HG02884 (cell line): ENCODE results near the gene MANSC1.
"Not testable (repeated sequence)": the region's sequence is repeated elsewhere in the genome, so short reads cannot be mapped to it uniquely, and the experiment has no call there.

Experiments
- ATAC-seq: cut with Tn5 transposase; IDR thresholded peaks from one replicate; pipeline ENCODE4 v1.9.1; 2021; ENCODE audit warnings: mild to moderate bottlenecking, moderate library complexity; ENCODE audit not compliant: unreplicated experiment

Gene MANSC1

DNA sequence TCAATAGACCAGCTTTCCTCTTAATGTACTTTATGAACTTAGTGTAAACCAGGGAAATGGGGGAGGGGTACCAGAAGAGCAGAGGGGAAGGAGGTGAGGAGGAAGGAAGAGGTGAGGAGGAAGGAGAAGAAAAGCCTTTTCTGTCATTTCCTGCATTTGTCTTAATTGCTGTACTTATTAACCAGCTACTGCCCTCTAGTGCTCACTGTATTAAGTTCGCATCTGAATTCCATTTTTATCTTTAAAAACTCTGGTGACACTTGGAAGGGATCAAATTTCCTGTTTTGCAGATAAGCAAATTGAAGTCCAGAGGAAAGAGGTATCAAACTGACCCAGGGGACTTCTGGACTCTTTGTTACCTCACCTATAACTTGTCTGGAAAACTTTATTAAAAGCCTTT lies 22.2 kb downstream of the MANSC1 start:
- no peak for ATAC-seq

DNA sequence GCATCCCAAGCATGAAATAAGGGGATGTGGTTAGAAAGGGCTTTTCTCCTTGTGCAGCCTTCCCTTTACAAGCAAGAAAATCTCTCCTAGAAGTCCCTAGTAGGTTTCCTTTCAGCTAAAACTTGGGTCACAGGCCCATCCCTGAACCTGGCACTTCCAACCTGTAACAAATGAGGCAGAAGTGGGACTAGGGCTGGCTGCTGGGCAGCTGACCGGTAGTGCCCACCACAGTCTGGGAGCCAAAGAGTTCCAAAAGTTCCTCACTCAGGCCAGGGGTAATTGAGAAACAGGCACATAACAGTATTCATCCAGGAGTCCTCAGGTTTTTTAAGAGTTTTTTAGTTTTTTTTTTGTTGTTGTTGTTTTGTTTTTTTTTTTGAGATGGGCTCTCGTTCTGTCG lies 23.8 kb downstream of the MANSC1 start:
- no peak for ATAC-seq

DNA sequence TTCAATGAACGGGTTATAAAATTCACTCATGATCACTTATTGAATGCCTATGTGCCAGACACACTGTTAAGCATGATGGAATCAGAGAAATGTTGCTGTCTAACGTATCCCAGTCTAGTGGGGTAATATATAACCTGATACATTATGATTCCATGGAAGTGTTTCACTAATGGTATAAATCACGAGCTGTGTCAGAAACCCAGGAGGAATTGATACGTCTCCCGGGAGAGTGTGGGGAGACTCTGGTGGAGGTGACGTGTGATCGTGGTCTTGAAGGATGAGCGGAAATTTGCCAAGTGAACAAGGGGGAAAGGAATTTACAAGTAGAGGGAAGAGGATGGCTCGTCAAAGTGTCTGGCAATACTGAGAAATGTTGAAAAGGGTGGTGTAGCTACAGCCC lies 26.5 kb downstream of the MANSC1 start:
- no peak for ATAC-seq

DNA sequence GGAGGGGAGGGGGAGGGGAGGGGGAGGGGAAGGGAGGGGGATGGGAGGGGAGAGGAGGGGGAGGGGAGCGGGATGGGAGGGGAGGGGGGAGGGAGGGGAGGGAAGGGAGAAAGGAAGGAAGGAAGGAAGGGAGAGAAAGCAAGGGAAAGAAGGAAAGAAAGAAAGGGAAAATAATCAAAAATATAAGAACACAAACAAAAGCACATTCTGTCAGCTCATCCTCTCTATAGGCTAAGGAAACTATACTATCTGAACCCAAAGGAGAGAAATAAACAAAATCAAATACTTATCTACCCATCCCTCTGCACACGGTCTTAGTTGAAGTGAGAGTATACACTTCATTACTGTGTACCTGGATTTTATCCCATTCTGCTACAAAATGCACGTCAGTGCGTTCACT lies 26.9 kb downstream of the MANSC1 start:
- ATAC-seq, result no peak

DNA sequence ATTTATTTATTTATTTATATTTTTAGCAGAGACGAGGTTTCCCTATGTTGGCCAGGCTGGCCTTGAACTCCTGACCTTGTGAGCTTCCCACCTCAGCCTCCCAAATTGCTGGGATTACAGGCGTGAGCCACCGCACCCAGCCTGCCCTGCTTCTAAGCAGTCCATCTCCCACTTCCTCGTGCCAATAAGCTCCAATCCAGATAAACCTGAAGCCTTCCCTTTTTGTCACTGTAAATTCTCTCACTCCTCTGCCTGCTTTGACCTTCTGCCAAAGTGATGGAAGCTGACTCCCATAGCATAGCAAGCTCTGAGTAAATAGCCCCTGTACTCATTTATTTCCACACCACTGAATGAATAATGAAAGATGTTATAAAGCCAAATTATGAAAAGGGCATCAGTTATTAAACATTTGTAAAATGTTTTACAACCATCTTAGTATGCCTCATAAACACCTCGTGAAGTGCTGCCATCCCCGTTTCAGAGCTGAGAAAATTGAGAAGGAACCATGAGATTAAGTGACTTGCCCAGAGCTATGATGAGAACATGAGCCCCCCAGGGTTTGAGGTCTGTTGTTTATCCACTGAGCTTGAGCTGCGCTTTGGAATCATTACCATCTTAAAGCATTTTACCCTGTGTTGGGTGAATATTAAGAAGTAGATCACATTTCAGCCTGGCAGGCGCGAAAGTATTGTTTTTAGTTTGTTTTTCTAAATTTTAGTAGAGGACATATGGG lies 30.4 kb downstream of the MANSC1 start:
- ATAC-seq, result no peak

DNA sequence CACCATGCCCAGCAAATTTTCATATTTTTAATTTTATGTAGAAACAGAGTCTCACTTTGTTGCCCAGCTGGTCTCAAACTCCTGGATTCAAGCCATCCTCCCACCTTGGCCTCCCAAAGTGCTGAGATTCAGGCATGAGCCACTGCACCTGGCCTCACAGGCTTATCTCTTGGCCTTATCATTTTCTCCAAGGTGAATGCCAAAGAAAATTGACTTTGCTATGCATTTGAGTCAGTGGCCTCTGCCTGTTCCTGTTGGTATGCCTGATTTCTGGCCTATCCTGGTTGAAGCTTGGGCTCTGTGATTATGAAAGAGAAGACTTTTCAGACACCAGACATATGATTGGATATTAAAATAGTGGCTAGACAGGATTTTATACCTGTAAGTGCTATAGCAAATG lies 34.2 kb downstream of the MANSC1 start:
- no peak for ATAC-seq

DNA sequence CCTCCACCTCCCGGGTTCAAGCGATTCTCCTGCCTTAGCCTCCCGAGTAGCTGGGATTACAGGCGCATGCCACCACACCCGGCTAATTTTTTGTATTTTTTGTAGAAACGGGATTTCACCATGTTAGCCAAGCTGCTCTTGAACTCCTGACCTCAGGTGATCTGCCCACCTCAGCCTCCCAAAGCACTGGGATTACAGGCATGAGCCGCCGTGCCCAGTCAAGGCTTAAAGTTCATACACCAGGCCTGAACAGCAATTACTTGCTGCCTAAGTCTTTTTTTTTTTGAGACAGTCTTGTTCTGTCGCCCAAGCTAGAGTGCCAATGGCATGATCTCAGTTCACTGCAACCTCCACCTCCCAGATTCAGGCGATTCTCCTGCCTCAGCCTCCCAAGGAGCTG lies 39.3 kb downstream of the MANSC1 start:
- ATAC-seq, result not testable (repeated sequence)

DNA sequence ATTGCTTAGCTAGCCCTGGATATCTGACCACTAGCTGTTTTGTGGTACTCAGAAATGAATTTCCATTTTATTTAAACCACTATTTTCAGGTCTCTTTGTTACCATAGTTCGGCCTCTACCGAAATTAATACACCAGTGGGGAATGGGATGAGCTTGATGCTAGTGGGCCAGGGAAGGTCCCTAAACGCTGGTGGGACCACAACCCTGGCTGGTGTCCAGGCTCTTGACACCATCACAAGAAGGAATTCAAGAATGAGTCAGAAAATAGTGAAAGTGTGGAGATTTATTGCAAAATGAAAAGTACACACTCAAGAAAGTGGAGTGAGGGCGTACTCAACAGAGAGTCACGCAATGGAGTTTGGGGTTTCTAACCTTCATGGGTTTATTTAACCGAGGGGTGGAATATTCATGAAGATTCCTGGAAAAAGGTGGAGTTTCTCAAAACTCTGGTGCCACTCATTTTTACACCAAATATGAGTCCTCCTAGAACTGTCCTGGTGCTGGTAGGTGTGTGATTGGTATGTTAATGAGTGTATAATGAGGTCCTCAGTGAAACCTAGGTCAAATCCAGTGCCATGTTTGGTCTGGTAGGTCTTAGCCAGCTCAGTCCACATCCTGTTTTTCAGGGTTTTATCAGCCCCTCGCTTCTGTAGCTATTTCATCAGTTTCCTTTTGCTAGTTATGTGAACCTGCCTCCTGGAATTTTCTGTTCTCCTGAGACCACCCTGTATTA lies 44.3 kb downstream of the MANSC1 start:
- no peak for ATAC-seq

DNA sequence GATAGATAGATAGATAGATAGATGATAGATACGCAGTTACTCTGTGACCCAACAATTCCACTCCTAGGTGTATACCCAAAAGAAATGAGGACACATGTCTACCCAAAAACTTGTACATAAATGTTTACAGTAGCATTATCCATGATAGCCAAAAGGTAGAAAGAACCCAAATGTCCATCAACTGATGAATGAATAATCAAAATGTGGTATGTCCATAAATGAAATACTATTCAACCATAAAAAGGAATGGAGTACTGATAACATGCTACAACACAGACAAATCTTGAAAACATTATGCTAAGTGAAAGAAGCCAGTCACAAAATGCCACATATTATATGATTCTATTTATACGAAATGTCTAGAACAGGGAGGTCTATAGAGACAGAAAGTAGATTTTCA lies 47.1 kb downstream of the MANSC1 start:
- ATAC-seq, result no peak

DNA sequence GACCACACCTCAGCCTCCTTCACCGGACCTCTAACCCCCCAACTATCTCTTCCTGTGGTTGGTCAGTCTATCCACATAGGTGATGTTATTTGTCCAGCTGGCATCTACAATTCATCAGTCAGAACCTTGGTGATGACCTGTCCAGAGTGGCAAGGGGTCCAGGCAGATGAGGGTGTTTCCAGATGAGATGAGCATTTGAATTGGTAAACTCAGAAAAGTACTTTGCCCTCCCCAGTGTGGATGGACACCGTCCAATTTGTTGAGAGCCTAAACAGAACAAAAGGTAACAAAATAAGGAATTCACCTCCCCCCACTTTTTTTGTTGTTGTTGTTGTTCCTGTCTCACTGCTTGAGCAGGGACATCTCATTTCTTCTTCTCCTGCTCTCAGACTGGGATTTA lies 48.9 kb downstream of the MANSC1 start:
- no peak for ATAC-seq

DNA sequence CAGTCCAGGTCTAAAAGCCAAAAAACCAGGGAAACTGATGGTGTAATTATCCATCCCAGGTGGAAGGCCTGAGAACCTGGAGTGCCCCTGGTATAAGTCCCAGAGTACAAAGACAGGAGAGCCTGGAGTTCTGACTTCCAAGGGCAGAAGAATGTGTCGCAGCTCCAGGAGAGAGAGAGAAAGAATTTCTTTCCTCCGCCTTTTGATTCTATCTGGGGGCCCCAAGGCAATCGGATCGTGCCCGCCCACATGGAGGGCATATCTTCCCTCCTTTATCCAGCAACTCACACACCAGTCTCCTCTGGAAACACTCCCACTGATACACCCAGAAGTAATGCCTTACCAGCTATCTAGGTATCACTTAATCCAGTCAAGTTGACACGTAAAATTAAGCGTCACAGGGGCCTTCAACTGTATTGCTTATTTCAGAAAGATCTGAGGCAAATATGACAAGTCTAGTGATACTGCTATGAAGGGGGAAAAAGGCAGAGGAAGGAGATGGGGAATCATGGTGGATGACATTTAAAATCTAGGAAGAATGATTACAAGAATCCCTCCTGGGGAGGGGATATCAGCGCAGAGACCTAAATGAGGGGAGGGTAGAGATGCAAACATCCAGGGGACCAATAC lies 52.7 kb downstream of the MANSC1 start:
- ATAC-seq, result no peak

DNA sequence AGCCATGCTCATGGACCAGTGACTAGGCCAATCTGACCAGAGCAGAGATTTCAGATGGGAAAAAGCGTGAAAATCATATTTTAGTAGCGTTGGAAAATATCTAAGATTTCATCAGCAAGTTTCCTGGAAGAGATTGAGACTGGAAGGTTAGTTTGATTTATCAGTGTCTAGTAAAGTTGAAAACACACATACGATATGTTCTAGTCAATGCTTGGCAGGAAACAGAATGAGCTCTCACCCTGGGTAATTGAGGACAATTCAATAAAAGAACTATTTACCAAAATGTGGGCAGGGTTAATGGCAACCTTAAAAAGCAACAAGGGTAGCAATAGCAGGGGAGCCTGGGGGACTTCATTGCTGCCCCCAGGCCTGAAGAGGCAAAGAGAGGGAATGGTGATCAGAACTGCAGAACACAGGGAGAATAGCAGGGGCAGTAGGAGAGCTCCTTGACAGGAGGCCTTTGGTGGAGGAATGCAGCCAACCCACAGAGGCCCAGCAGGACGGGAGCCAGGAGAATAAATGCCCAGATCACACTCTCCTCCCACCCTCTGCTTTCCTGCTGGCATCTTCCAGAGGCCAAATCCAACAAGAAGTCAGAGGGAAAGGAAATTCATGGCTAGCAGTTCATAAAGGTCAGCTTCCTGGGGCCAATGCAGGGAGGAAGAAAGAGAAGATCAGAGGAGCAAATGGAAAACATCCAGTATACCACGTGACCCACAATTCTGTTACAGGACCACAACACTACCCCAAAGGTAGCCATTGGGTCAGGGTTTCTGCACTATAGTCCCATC lies 55.6 kb downstream of the MANSC1 start:
- no peak for ATAC-seq

DNA sequence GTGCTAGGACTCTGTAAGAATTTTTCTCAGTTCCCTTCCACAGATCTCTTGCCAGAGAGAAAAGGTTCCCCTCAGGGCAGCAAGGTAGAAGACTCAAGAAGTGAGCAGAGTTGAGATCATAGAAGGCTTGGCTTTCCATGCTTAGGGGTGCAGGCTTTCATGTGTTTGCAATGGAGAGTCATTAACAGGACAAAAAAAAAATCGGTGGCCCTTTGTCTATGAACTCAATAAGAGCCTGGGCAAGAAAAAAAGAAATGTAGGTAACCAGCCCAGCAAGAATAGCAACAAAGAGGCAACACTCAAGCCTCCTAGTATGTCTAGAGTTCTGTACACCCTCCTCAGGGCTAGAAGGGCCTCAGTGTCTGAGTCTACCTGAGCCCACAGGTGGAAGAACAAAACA lies 59.8 kb downstream of the MANSC1 start:
- no peak for ATAC-seq

DNA sequence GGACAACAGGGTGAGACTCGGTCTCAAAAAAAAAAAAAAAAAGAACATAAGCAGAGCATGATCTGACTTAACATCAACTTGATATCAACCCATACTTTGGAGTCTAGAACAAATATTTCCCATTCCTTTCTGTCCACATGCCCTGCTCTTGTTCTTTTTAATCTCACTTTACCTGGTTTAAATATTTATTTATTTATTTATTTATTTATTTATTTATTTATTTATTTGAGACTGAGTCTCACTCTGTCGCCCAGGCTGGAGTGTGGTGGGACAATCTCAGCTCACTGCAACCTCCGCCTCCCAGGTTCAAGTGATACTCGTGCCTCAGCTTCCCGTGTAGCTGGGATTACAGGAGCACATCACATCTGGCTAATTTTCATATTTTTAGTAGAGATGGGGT lies 63.6 kb downstream of the MANSC1 start:
- ATAC-seq, result no peak

DNA sequence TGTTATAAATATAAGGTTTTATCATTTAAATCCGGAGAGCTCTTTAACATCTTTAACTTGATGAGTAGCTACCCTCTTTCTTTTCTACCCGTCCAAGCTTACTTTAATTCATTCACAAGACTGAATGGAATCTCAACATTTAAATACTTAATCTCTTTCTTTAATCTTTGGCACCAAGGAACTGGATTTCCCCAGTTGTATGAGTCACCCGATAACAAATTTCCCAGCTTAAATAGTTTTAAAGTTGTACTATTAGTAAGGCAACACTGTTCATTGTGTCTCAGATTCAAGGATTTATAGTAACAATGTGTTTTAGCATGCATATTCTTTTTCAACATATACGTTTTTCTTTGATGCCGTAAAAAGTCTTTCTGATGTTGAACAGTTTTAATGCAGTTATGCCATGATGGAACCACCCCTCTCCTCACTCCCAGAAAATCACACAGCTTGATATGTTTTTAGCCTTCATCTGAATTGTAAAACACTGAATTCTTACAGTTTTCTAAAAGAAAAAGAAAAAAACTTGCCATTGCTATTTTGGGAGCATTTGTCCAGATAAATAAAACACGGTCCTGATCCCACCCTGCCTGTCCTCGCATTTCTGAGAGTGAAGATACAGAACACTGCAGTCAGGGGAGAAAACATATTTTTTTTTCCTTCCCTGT lies 67.1 kb downstream of the MANSC1 start:
- no peak for ATAC-seq

DNA sequence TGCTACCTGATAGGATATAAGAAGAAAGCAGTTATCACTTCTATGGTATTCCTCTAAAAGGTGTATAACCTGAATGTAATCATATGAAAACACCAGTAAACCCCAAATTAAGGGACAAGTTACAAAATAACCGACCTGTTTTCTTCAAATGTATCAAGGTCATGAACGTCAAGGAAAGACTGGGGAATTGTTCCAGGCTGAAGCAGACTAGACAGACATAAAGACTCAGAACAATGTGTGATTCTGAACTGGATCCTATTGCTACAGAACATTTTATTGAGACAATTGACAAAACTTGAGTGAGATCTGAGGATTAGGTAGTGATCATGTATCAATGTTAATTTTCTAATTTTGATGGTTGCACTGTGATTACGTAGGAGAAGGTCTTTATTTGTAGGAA lies 67.8 kb downstream of the MANSC1 start:
- no peak for ATAC-seq

DNA sequence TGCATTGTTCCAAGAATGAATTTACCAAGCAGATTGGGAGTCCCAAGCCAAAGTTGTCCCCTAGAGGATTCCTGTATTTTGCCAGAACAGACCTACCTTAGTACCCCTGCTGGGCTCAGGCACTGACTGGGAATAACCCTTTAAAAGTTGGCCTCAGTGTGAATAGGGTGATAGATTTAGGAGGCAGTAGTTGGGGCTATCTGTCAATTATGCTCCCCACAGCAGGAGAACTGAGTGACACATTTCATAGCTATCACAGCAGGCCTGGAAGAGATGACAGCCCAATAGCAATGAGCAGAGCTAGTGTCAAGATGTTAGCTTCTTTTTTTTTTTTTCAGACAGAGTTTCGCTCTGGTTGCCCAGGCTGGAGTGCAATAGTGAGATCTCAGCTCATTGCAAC lies 68.9 kb downstream of the MANSC1 start:
- no peak for ATAC-seq

DNA sequence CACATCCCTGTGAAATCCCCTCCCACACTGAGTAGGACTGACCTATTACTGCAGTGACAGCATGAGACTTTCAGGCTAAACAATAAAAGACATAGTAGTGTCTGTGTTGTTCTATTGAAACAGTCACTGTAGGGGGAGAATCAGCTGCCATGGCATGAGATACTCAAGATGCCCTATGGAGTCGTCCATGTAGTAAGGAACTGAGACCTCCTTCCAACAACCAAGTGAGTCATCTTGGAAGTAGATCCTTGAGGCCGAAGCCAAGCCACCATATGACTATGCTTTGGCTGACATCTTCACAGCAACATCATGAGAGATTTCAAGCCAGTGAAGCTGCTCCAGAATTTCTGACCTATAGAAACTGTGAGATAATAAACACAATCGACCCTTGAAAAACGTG lies 71.1 kb downstream of the MANSC1 start:
- no peak for ATAC-seq
